Activated CD8-positive, alpha-beta T cell treated with anti-CD3 and anti-CD28 coated beads for 36 hours (primary cell): Measurements from ENCODE around the gene ZNF385B. TPM values are rescaled to one million over a fixed set of nuclear protein-coding genes. Genes with fewer than 3 reads are reported as not detected.

ENCODE experiments used
- ATAC-seq: fragments of 200-7000 bp; cut with Tn5 transposase; one replicate; pipeline ENCODE4 v1.10.0; 2021; ENCODE audit warnings: mild to moderate bottlenecking, moderate library complexity
- CTCF ChIA-PET: fragments of 350-600 bp; sonication (Branson Sonifier 250); formaldehyde crosslinking; loops from one replicate; lab custom pipeline; 2021; ENCODE audit warnings: antibody characterized with exemption; lab: Charles Lee
- POLR2A ChIA-PET: fragments of 350-600 bp; sonication (Branson Sonifier 250); formaldehyde crosslinking; loops from one replicate; lab custom pipeline; 2021; ENCODE audit warnings: antibody characterized with exemption; lab: Charles Lee
- DNase-seq: peaks from one replicate; pipeline ENCODE4 v3.0.0-alpha.2; 2020
- H3K27ac Mint-ChIP-seq: one replicate; pipeline ENCODE4 v1.8.0; 2021; ENCODE audit warnings: mild to moderate bottlenecking, mixed read lengths
- H3K27me3 Mint-ChIP-seq: one replicate; pipeline ENCODE4 v1.8.0; 2021; ENCODE audit warnings: mixed read lengths
- H3K36me3 Mint-ChIP-seq: one replicate; pipeline ENCODE4 v1.8.0; 2021; ENCODE audit warnings: low read depth, mixed read lengths
- H3K4me1 Mint-ChIP-seq: one replicate; pipeline ENCODE4 v1.8.0; 2021; ENCODE audit warnings: low read depth, mixed read lengths
- H3K4me3 Mint-ChIP-seq: one replicate; pipeline ENCODE4 v1.8.0; 2021; ENCODE audit warnings: mild to moderate bottlenecking, moderate library complexity, mixed read lengths
- H3K9me3 Mint-ChIP-seq: one replicate; pipeline ENCODE4 v1.8.0; 2021; ENCODE audit warnings: mixed read lengths
- CTCF ChIP-seq: fragments of 200-600 bp; IDR thresholded peaks from one replicate; pipeline ENCODE4 v1.8.0; 2022; ENCODE audit warnings: antibody characterized with exemption, mild to moderate bottlenecking
- intact Hi-C: fragments of 100-400 bp; cut with micrococcal nuclease; formaldehyde crosslinking; loops from one replicate; pipeline ENCODE4 v1.10.0; 2022
- total RNA-seq, 2 experiments: library from RNA; stranded (reverse); gene quantifications; one replicate each; pipeline ENCODE4 v1.2.3, GENCODE V29; 2021

Gene ZNF385B
- total RNA-seq, 2 experiments from 2014 or later = not detected

DNA sequence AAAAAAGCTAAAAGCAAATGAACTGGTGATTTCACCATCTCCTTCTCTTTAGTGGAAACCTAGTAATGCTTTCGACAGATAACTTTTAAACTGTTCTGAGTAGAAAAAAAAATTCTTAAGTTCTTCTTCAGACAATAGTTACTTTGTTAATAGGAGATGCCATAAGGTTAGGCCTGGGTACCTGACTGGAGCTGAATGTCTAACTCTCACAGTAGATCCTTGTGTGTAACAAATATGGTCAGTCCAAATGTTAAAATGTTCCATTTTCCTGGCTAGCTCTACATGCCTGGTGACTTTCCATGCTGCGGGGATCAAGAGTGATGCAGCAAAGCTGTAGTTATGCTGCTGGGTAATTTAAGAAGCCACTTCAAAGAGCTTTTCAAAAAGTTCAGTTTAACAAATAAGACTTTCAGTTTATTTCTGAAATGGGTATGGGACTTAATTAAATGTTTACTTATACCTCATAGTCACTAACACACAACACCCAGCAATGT, 332.8 kb downstream of the ZNF385B start:
- Mint-ChIP-seq H3K36me3 (no peaks in the 10 kb centered on the region), H3K4me1 (no peaks in the 10 kb centered on the region), H3K27me3 (no peaks in the 10 kb centered on the region), H3K4me3 (no peak overlapping the region), H3K9me3 (no peaks in the 10 kb centered on the region), H3K27ac (no peak overlapping the region)
- ATAC-seq (no peak), DNase-seq (no peak)
- ChIA-PET POLR2A (no interaction called here), CTCF (no interaction called here)
- intact Hi-C loops = no loop called here
- no peak for TF ChIP-seq CTCF

- Mint-ChIP-seq H3K9me3 (no peaks in the 10 kb centered on the region), H3K4me3 (no peak overlapping the region), H3K27me3 (peaks cover 1% of the 10 kb centered on the region), H3K36me3 (no peaks in the 10 kb centered on the region), H3K27ac (no peak overlapping the region), H3K4me1 (no peaks in the 10 kb centered on the region)
- POLR2A ChIA-PET = no interaction called here
- DNase-seq = no peak
- TF ChIP-seq CTCF = no peak
- intact Hi-C loops = no loop called here
- CTCF ChIA-PET = no interaction called here
- no peak for ATAC-seq
These were observed 336.1 kb downstream of the ZNF385B start for GRCh38 chr2:179525340-179525739.

DNA sequence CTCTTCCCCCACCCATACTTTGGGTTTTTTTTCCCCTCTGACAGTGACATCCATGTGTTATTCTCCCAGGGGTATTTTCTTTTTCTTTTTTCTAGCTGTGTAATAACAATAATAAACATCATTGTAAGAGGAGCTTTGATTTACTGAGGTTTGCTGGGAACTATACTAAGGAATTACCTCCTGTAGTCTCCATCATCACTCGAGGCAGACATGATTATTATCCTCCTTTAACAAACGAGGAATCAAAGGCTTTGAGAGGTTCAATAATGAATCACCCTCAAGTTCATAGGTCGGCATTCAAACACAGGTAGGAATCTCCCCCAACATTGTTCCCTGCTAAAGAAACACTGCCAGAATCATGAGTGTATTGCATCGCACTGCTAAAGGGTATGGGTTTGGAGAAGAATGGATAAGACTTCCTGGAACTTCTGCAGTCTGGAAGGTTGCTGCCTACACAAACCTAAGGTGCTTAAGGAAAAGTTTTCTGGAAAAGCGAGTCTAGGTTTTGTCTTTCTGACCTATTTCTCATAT, 336.5 kb downstream of the ZNF385B start:
- no peak for DNase-seq
- TF ChIP-seq CTCF = no peak
- CTCF ChIA-PET = no interaction called here
- H3K27me3 Mint-ChIP-seq = peaks cover 1% of the 10 kb centered on the region
- no peaks in the 10 kb centered on the region for H3K36me3 Mint-ChIP-seq
- no peaks in the 10 kb centered on the region for H3K9me3 Mint-ChIP-seq
- intact Hi-C loops = no loop called here
- no peak overlapping the region for H3K4me3 Mint-ChIP-seq
- H3K4me1 Mint-ChIP-seq = no peaks in the 10 kb centered on the region
- POLR2A ChIA-PET = no interaction called here
- no peak overlapping the region for H3K27ac Mint-ChIP-seq
- no peak for ATAC-seq

DNA sequence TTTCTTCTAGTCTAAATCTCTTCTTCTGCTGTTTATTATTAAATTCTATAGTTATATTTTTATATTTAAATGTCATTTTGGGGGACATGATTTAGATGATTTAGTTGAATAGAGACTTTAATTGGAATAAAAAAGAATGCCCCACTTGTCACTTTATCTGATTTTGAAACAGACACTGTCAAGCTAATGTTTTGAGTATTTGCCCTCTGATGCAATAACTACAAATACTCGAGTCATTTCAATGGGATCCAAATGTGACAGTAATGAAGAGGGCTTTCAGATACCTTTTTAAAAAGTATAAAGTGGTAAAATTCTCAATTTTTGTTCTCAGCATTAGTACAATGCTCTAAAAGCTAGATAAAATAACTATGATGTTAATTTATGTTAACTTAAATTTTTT, 339.5 kb downstream of the ZNF385B start:
- no peaks in the 10 kb centered on the region for H3K4me1 Mint-ChIP-seq
- H3K9me3 Mint-ChIP-seq = no peaks in the 10 kb centered on the region
- no peak overlapping the region for H3K27ac Mint-ChIP-seq
- no peak overlapping the region for H3K4me3 Mint-ChIP-seq
- CTCF ChIA-PET = no interaction called here
- no peak for DNase-seq
- no peaks in the 10 kb centered on the region for H3K36me3 Mint-ChIP-seq
- H3K27me3 Mint-ChIP-seq = peaks cover 1% of the 10 kb centered on the region
- POLR2A ChIA-PET = no interaction called here
- ATAC-seq = no peak
- TF ChIP-seq CTCF = no peak
- intact Hi-C loops = no loop called here

DNA sequence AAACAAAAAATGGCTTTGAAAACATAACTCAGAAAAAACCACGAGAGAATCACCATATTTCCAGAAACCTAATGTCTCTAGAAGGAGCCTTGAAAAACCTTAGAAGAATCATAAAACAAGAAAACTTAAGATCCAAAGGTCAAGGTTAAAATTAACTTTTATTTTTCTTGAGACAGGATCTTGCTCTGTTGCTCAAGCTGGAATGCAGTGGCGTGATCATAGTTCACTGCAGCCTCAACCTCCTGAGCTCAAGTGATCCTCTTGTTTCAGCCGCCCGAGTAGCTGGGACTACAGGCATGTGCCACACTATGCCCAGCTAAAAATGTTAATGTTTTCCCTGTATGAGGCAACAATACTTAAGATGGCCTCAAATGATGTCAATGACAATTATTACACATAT, 342.6 kb downstream of the ZNF385B start:
- no peaks in the 10 kb centered on the region for H3K9me3 Mint-ChIP-seq
- no peak for TF ChIP-seq CTCF
- H3K4me1 Mint-ChIP-seq = no peaks in the 10 kb centered on the region
- POLR2A ChIA-PET = no interaction called here
- CTCF ChIA-PET = no interaction called here
- intact Hi-C loops = no loop called here
- no peak overlapping the region for H3K4me3 Mint-ChIP-seq
- no peak overlapping the region for H3K27ac Mint-ChIP-seq
- ATAC-seq = no peak
- H3K27me3 Mint-ChIP-seq = peaks cover 1% of the 10 kb centered on the region
- DNase-seq = no peak
- no peaks in the 10 kb centered on the region for H3K36me3 Mint-ChIP-seq
